22Rv1 (cell line): ENCODE results near the gene UBR4.

Experiments used
- ZFX ChIP-seq: fragments of 450-650 bp; IDR thresholded peaks from 2 replicates; pipeline ENCODE4 v1.6.1; 2017; ENCODE audit warnings: antibody characterized with exemption, borderline replicate concordance
- TF ChIP-seq, protein P1 (sequence below): fragments of 450-650 bp; IDR thresholded peaks from 2 replicates; pipeline ENCODE4 v1.5.1; 2017; ENCODE audit warnings: mild to moderate bottlenecking

DNA sequence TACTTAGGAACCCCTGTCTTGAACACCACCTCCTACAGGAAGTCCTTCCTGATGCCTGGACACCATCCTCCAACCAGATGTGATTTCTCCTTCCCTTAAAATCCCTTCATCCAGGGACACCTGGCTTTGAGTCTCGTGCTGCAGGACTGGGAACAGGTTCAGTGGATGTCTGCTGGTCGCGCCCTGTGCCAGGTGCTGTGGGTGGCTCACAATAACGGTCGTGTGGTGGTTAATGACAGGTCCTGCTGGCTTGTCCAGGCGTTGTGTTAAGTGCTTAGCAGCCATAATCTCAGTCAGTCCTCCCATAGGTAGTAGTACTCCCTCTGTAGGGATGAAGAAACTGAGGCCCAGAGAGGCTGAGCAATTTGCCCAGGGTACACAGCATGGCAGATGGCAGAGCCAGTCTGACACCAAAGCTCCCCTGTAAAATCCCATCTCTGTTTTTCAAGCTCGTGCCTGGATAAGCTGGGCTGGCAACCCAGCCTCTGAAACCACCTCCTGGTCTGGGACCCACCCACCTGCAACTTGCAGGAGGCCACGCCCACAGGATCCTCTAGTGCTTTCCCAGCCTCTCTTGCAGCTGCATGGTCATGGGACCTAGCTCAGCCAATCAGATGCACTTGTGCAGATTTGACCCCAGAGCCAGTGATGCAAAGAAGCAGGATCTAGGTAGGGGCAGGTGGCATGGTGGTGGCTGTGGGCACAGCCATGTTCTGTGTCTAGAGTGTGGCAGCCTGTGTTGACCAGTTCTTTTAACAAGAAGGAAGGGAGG is 147.6 kb downstream of the UBR4 start:
- TF ChIP-seq, protein P1, sequence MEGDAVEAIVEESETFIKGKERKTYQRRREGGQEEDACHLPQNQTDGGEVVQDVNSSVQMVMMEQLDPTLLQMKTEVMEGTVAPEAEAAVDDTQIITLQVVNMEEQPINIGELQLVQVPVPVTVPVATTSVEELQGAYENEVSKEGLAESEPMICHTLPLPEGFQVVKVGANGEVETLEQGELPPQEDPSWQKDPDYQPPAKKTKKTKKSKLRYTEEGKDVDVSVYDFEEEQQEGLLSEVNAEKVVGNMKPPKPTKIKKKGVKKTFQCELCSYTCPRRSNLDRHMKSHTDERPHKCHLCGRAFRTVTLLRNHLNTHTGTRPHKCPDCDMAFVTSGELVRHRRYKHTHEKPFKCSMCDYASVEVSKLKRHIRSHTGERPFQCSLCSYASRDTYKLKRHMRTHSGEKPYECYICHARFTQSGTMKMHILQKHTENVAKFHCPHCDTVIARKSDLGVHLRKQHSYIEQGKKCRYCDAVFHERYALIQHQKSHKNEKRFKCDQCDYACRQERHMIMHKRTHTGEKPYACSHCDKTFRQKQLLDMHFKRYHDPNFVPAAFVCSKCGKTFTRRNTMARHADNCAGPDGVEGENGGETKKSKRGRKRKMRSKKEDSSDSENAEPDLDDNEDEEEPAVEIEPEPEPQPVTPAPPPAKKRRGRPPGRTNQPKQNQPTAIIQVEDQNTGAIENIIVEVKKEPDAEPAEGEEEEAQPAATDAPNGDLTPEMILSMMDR, result no peak
- no peak for TF ChIP-seq ZFX
